Endothelial cell of umbilical vein (primary cell): ENCODE results near the gene SNX22. TPM values are rescaled to one million over a fixed set of nuclear protein-coding genes. Genes with fewer than 3 reads are reported as not detected.
"Not testable (repeated sequence)": the region's sequence is repeated elsewhere in the genome, so short reads cannot be mapped to it uniquely, and the experiment has no call there.

Source experiments
- BruUV-seq: library from RNA; stranded (reverse); fragments of 400-500 nt; replicated peaks from 2 replicates; lab custom pipeline; 2021; lab: Mats Ljungman, UMichigan
- CTCF ChIA-PET: fragments of 300-600, 350-600 bp; sonication (Branson Sonifier 250); formaldehyde crosslinking; loops from one replicate; lab custom pipeline; 2021; ENCODE audit warnings: antibody characterized with exemption, inconsistent platforms; lab: Charles Lee
- POLR2A ChIA-PET: fragments of 300-600, 350-600 bp; sonication (Branson Sonifier 250); formaldehyde crosslinking; loops from one replicate; lab custom pipeline; 2021; ENCODE audit warnings: antibody characterized with exemption, inconsistent platforms; lab: Charles Lee
- DNase-seq: peaks from one replicate; pipeline ENCODE4 v3.0.0-alpha.2; 2011; ENCODE audit warnings: low read depth, low spot score
- FAIRE-seq: peaks from 2 replicates; lab custom pipeline; 2011; peaks lifted over from hg19 to GRCh38; lab: Jason Lieb, UNC
- H2AFZ ChIP-seq: 2 replicates; pipeline ENCODE4 v1.6.0; 2012; ENCODE audit warnings: low read depth, low read length, control low read depth, inconsistent platforms
- H3K27ac ChIP-seq: 2 replicates; pipeline ENCODE4 v1.5.1; 2011; ENCODE audit warnings: low read depth, mild to moderate bottlenecking, control low read depth, low read length, moderate library complexity; ENCODE audit not compliant: insufficient read depth
- H3K27me3 ChIP-seq, 2 experiments: 2 replicates each; pipeline versions ENCODE4 v1.6.0 to v1.6.1; 2011; ENCODE audit warnings: low read length in 2 of 2, mixed read lengths in 1 of 2; ENCODE audit not compliant: control insufficient read depth in 2 of 2, insufficient read depth in 2 of 2
- H3K36me3 ChIP-seq, 2 experiments: 2 replicates in 1 of 2; 3 replicates in 1 of 2; pipeline ENCODE4 v1.5.1; 2011; ENCODE audit warnings: low read length in 2 of 2, mild to moderate bottlenecking in 1 of 2, moderate library complexity in 1 of 2; ENCODE audit not compliant: control insufficient read depth in 2 of 2, insufficient read depth in 2 of 2; ENCODE audit errors: extremely low read depth in 1 of 2
- H3K4me1 ChIP-seq: 3 replicates; pipeline ENCODE4 v1.5.1; 2011; ENCODE audit warnings: mild to moderate bottlenecking, low read length; ENCODE audit not compliant: control insufficient read depth, insufficient read depth; ENCODE audit errors: extremely low read depth
- H3K4me2 ChIP-seq: 2 replicates; pipeline ENCODE4 v1.6.1; 2011; ENCODE audit warnings: low read length, control low read depth, mixed read lengths; ENCODE audit not compliant: insufficient read depth
- H3K4me3 ChIP-seq, 3 experiments: fragments of 200-600 bp in 1 of 3; sonication (generic), shearing (Covaris generic) in 1 of 3; replicated peaks in 1 of 3; 2 replicates each; pipeline ENCODE4 v1.5.1; 2011 to 2016; ENCODE audit warnings: control low read depth in 3 of 3, low read length in 3 of 3, mild to moderate bottlenecking in 2 of 3, inconsistent platforms in 1 of 3, low read depth in 1 of 3, moderate library complexity in 1 of 3; ENCODE audit not compliant: insufficient read depth in 1 of 3
- H3K79me2 ChIP-seq: 2 replicates; pipeline ENCODE4 v1.6.0; 2012; ENCODE audit warnings: low read length, inconsistent platforms; ENCODE audit not compliant: control insufficient read depth, insufficient read depth
- H3K9ac ChIP-seq: replicated peaks from 2 replicates; pipeline ENCODE3; 2011; ENCODE audit warnings: low read length, control low read depth; ENCODE audit not compliant: insufficient read depth; ENCODE audit errors: extremely low read depth
- H3K9me1 ChIP-seq: replicated peaks from 3 replicates; pipeline ENCODE4 v1.6.0; 2011; ENCODE audit warnings: mild to moderate bottlenecking, low read length; ENCODE audit not compliant: control insufficient read depth, insufficient read depth; ENCODE audit errors: extremely low read depth
- H3K9me3 ChIP-seq: replicated peaks from 2 replicates; pipeline ENCODE4 v1.5.1; 2012; ENCODE audit warnings: low read length, inconsistent platforms; ENCODE audit not compliant: control insufficient read depth, insufficient read depth
- H4K20me1 ChIP-seq: replicated peaks from 2 replicates; pipeline ENCODE3; 2011; ENCODE audit warnings: mild to moderate bottlenecking, low read length; ENCODE audit not compliant: control insufficient read depth, insufficient read depth; ENCODE audit errors: extremely low read depth
- EZH2 ChIP-seq: IDR thresholded peaks from 2 replicates; pipeline ENCODE4 v1.6.1; 2012; ENCODE audit warnings: borderline replicate concordance, low read depth, mild to moderate bottlenecking, moderate library complexity, low read length, inconsistent platforms; ENCODE audit not compliant: severe bottlenecking
- FOS ChIP-seq: IDR thresholded peaks from 2 replicates; pipeline ENCODE4 v1.6.1; 2011; ENCODE audit warnings: mild to moderate bottlenecking, low read length, moderate library complexity, borderline replicate concordance; ENCODE audit not compliant: insufficient read depth
- GATA2 ChIP-seq: IDR thresholded peaks from 2 replicates; pipeline ENCODE4 v1.7.0; 2011; ENCODE audit warnings: low read depth, mild to moderate bottlenecking, moderate library complexity, mixed read lengths, low read length; ENCODE audit not compliant: insufficient read length, insufficient read depth
- JUN ChIP-seq: IDR thresholded peaks from 2 replicates; pipeline ENCODE4 v1.6.1; 2011; ENCODE audit warnings: borderline replicate concordance, low read depth; ENCODE audit not compliant: insufficient read length, insufficient read depth
- MAX ChIP-seq: IDR thresholded peaks from 2 replicates; pipeline ENCODE4 v1.6.1; 2011; ENCODE audit not compliant: insufficient read depth, insufficient read length
- MYC ChIP-seq: IDR thresholded peaks from one replicate; pipeline ENCODE4 v1.6.1; 2011; ENCODE audit warnings: mild to moderate bottlenecking, low read depth, low read length
- POLR2A ChIP-seq: IDR thresholded peaks from 2 replicates; pipeline ENCODE4 v1.6.1; 2012; ENCODE audit warnings: low read depth, mild to moderate bottlenecking, control low read depth, low read length
- POLR2AphosphoS5 ChIP-seq: IDR thresholded peaks from 2 replicates; pipeline ENCODE4 v1.6.1; 2012; ENCODE audit warnings: low read depth, mild to moderate bottlenecking, control low read depth, low read length, moderate library complexity; ENCODE audit not compliant: insufficient read depth
- dilution Hi-C: fragments of 300-500 bp; cut with MboI; formaldehyde crosslinking; loops from one replicate; pipeline ENCODE4 v1.15.0; 2019; ENCODE audit warnings: low sequenced_read_pairs; ENCODE audit not compliant: extremely low pct_ligation_motif_present
- intact Hi-C: fragments of 100-400 bp; cut with micrococcal nuclease; formaldehyde crosslinking; loops from one replicate; pipeline ENCODE4 v1.10.0; 2022
- polyA plus RNA-seq, 4 experiments: library from polyadenylated mRNA; depleted of rRNA in 3 of 4; stranded (reverse) in 3 of 4; unstranded in 1 of 4; fragments of >200 nt; gene quantifications; 2 replicates each; pipeline versions ENCODE4 v1.2.1 to v1.2.3, GENCODE V29; 2011 to 2012; ENCODE audit warnings: missing spikeins in 1 of 4
- total RNA-seq: library from RNA; stranded (reverse); gene quantifications from 2 replicates; pipeline ENCODE4 v1.2.3, GENCODE V29; 2021
- TF ChIP-seq, protein P1 (sequence below), 2 donors: IDR thresholded peaks; 1 replicate in 1 of 2; 2 replicates in 1 of 2; pipeline ENCODE4 v1.5.1; 2011; ENCODE audit warnings: low read length in 2 of 2, mild to moderate bottlenecking in 2 of 2, moderate library complexity in 2 of 2, control low read depth in 1 of 2, inconsistent platforms in 1 of 2, low read depth in 1 of 2; ENCODE audit not compliant: insufficient read depth in 1 of 2; ENCODE audit errors: extremely low read depth in 1 of 2

The SNX22 gene
- total and polyA plus RNA-seq, 2 donors (not counting 3 experiments of a cell fraction or from before 2014, with no cell fraction given): 0.14 to 0.73 TPM

- FAIRE-seq (no peak), DNase-seq (no peak)
- Histone ChIP-seq H3K4me2 (no peak overlapping the region), H3K27ac (no peak overlapping the region), H2AFZ (no peak overlapping the region), H3K4me1 (peaks cover 5% of the 10 kb centered on the region), H3K9ac (no peak overlapping the region), H3K36me3 (peaks cover 23 to 32% of the 10 kb centered on the region in 2 experiments), H3K4me3 (no peak overlapping the region), H3K79me2 (no peaks in the 10 kb centered on the region), H3K9me1 (no peaks in the 10 kb centered on the region), H3K9me3 (no peaks in the 10 kb centered on the region), H4K20me1 (no peaks in the 10 kb centered on the region), H3K27me3 (no peaks in the 10 kb centered on the region)
- CTCF ChIA-PET: interaction anchor here (1.0 to 1.3 kb wide), 2 partner anchors 9 to 36 kb away, joined by 3 to 7 read pairs; no protein-coding TSS in a partner anchor
- intact Hi-C loops (no loop called here), dilution Hi-C loops (no loop called here)
- POLR2A ChIA-PET: no interaction called here
- BruUV-seq: no TSS peak
- TF ChIP-seq JUN: no peak
- TF ChIP-seq, protein P1, sequence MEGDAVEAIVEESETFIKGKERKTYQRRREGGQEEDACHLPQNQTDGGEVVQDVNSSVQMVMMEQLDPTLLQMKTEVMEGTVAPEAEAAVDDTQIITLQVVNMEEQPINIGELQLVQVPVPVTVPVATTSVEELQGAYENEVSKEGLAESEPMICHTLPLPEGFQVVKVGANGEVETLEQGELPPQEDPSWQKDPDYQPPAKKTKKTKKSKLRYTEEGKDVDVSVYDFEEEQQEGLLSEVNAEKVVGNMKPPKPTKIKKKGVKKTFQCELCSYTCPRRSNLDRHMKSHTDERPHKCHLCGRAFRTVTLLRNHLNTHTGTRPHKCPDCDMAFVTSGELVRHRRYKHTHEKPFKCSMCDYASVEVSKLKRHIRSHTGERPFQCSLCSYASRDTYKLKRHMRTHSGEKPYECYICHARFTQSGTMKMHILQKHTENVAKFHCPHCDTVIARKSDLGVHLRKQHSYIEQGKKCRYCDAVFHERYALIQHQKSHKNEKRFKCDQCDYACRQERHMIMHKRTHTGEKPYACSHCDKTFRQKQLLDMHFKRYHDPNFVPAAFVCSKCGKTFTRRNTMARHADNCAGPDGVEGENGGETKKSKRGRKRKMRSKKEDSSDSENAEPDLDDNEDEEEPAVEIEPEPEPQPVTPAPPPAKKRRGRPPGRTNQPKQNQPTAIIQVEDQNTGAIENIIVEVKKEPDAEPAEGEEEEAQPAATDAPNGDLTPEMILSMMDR (IDR thresholded peaks at IDR 0.05; ENCODE audit: extremely low read depth in 1 of 2, insufficient read depth in 1 of 2, low read depth in 1 of 2, low read length in 2 of 2): no peak
- TF ChIP-seq MYC: no peak
- no peak for TF ChIP-seq GATA2
- no peak for TF ChIP-seq POLR2AphosphoS5
- TF ChIP-seq FOS: no peak
- no peak for TF ChIP-seq POLR2A
- no peak for TF ChIP-seq EZH2
- no peak for TF ChIP-seq MAX
These were observed 33.6 kb upstream of the SNX22 start for GRCh38 chr15:64117759-64118487.

DNA sequence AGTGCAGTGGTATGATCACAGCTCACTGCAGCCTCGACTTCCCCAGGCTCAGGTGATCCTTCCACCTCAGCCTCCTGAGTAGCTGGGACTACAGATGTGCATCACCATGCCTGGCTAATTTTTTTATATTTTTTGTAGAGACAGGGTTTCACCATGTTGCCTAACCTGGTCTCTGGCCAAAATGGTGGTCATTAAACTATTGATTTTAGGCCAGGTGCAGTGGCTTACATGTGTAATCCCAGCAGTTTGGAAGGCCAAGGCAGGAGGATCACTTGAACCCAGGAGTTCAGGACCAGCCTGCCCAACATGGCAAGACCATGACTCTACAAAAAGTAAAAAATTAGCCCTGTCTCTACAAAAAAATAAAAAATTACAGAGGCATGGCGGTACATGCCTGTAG is 31.2 kb upstream of the SNX22 start:
- FAIRE-seq, BruUV-seq, H3K9me3 ChIP-seq, H3K4me3 ChIP-seq, H3K9me1 ChIP-seq, DNase-seq, H3K4me2 ChIP-seq, H3K27me3 ChIP-seq, intact Hi-C loops, H3K4me1 ChIP-seq, H2AFZ ChIP-seq, H4K20me1 ChIP-seq, dilution Hi-C loops, H3K79me2 ChIP-seq, POLR2A ChIA-PET, CTCF ChIA-PET, H3K9ac ChIP-seq, H3K27ac ChIP-seq: not testable (repeated sequence)
- peaks cover 16 to 26% of the 10 kb centered on the region in 2 experiments for H3K36me3 ChIP-seq
